Ishikawa (cell line): ENCODE measurements around the gene HPX.

Source experiments
- CREB1 ChIP-seq: IDR thresholded peaks from 2 replicates; pipeline ENCODE4 v1.6.1; 2012; ENCODE audit warnings: low read depth
- FOXM1 ChIP-seq: IDR thresholded peaks from 2 replicates; pipeline ENCODE4 v1.6.1; 2012; ENCODE audit warnings: low read depth, borderline replicate concordance
- MAX ChIP-seq: IDR thresholded peaks from 2 replicates; pipeline ENCODE4 v1.6.1; 2012
- RAD21 ChIP-seq: IDR thresholded peaks from 2 replicates; pipeline ENCODE4 v1.6.1; 2012; ENCODE audit warnings: low read depth
- TAF1 ChIP-seq: IDR thresholded peaks from 2 replicates; pipeline ENCODE4 v1.6.1; 2012; ENCODE audit warnings: low read depth, mild to moderate bottlenecking
- TEAD4 ChIP-seq: IDR thresholded peaks from 2 replicates; pipeline ENCODE4 v1.6.1; 2012
- USF1 ChIP-seq: IDR thresholded peaks from 2 replicates; pipeline ENCODE4 v1.6.1; 2012
- YY1 ChIP-seq: IDR thresholded peaks from 2 replicates; pipeline ENCODE4 v1.6.1; 2012; ENCODE audit warnings: low read depth

GRCh38 chr11:6481924-6482275, 41.1 kb upstream of the HPX start:
- no peak for TF ChIP-seq FOXM1
- TF ChIP-seq TAF1: no peak
- no peak for TF ChIP-seq RAD21
- no peak for TF ChIP-seq USF1
- no peak for TF ChIP-seq MAX
- no peak for TF ChIP-seq TEAD4
- no peak for TF ChIP-seq CREB1
- no peak for TF ChIP-seq YY1
